ENCODE results near the gene C7orf25. TPM values are rescaled to one million over a fixed set of nuclear protein-coding genes. Genes with fewer than 3 reads are reported as not detected.

C7orf25 gene
- 6.1 and 6.9 TPM in 2 replicates for total RNA-seq

DNA sequence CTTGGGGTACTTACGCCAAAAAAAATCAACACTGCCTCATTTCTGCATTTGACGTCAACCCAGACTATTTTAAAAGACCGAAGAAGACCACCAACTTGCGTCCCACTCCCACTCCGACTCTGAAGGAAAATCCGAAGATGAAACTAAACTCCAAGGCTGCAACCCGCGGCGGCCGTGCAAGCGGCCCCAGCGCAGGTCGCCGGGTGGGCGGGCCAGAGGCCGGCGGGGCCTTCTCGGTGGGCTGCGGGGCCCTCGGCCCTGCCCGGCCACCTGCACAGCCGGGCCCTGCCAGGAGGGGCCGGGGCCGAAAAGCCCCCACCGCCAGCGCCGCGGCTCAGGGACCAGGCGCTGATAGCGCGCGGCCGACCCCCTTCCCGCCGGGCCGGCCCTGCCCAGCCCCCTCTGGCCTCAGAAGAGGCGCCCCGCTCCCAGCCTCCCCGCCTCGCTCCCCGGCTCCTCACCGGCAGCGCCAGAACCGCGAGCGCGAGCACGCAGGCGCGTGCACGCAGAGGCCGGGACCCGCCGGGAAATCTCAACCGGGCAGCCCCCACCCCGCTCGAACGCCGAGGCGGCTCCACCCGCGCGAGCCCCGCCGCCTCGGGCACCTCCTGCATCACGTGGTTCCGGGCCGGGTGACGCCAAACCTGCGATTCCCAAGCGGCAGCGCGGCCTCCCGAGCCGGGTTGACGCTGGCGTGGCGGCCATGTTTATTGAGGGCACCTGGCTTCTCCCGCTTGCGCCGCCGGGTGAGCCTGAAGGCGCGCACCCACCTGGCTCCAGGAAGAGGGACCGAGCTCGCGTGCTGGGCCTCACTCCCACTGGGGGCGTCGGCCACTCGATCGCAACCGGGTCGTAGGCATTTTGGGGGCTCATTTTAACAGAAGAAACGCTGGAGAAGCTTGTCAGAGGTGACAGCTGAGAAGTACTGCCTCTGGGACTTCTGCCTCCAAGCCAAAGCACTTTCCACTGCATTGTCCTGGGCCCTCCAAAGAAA is at the start of gene C7orf25:
Gene C7orf25, minus strand, starts transcription at position 617 of the 994 bp plus-strand sequence. CDS start 1,170 bp downstream, outside the sequence.

DNA sequence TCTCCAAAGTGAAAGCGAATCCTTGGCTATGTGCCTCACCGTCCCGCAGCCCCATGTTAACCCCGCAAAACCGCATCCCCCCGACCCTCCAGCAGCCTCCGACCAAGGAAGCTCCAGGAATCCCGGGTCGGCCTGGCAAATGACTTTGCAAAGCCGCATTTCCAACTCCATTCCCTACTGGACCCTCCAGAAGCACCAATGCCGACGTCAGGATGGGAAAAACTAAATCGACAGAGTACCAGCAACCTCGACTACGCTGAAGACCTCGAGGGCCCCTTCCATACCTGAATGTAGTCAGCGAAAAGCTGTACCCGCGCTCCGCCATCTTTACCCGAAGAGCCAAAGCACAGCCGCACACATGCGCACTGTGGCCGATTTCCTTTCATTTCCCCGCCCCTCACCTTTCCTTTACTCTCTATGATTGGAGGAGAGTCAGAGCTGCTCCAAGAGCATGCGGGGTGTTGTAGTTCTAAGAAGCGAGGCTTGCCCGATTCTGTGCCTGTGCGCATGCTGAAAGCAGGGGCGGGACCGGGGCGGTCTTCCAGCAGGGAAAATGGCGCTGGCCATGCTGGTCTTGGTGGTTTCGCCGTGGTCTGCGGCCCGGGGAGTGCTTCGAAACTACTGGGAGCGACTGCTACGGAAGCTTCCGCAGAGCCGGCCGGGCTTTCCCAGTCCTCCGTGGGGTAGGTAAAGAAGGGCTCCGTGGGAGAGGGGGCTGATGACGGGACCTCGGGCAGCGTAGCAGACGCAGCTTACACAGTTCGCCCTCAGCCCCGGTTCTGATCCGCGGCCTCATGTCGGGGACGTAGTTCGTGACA is 20.2 kb upstream of the C7orf25 start, which contains the start of the genes MRPL32 and PSMA2:
Gene MRPL32, plus strand, starts transcription at position 543 of the 818 bp plus-strand sequence. Its CDS starts 11 bp downstream, at position 554.
Gene PSMA2, minus strand, starts transcription at position 341 of the 818 bp plus-strand sequence. Its CDS starts 16 bp downstream, at position 325.

Other genes with a start within 250 kb of the C7orf25 start
- gene PSMA2, start 20.1 kb upstream of the C7orf25 start, total RNA-seq: 56.5 and 82.6 TPM in 2 replicates
- gene MRPL32, start 20.3 kb upstream of the C7orf25 start, total RNA-seq: 40.3 and 43.1 TPM in 2 replicates
- gene HECW1, start 200.6 kb upstream of the C7orf25 start, total RNA-seq: 3.7 and 5.9 TPM in 2 replicates

Data from placental pericyte (primary cell).